Measurements from ENCODE around the gene TTC23L.

GRCh38 chr5:34923694-34924461 is 84.9 kb downstream of the TTC23L start:
- TF ChIP-seq, protein P1, sequence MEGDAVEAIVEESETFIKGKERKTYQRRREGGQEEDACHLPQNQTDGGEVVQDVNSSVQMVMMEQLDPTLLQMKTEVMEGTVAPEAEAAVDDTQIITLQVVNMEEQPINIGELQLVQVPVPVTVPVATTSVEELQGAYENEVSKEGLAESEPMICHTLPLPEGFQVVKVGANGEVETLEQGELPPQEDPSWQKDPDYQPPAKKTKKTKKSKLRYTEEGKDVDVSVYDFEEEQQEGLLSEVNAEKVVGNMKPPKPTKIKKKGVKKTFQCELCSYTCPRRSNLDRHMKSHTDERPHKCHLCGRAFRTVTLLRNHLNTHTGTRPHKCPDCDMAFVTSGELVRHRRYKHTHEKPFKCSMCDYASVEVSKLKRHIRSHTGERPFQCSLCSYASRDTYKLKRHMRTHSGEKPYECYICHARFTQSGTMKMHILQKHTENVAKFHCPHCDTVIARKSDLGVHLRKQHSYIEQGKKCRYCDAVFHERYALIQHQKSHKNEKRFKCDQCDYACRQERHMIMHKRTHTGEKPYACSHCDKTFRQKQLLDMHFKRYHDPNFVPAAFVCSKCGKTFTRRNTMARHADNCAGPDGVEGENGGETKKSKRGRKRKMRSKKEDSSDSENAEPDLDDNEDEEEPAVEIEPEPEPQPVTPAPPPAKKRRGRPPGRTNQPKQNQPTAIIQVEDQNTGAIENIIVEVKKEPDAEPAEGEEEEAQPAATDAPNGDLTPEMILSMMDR (IDR thresholded peaks at IDR 0.05; ENCODE audit: low read depth, low read length) = no peak
- TF ChIP-seq EZH2phosphoT487 (IDR thresholded peaks at IDR 0.05; ENCODE audit: low read depth) = no peak
